Gastroesophageal sphincter (tissue), 4 donors: ENCODE data around the gene SPG21. TPM values are rescaled to one million over a fixed set of nuclear protein-coding genes. Genes with fewer than 3 reads are reported as not detected.

Source experiments
- ATAC-seq: fragments of 150-250 bp; one replicate; pipeline ENCODE4 v1.9.1; 2016; ENCODE audit warnings: mild to moderate bottlenecking, moderate library complexity
- H3K27ac ChIP-seq, 4 donors: fragments of 200-600 bp; sonication (generic) in 3 of 4; 1 replicate in 3 of 4; 2 replicates in 1 of 4; pipeline ENCODE4 v1.5.1; 2016 to 2019
- H3K27me3 ChIP-seq: fragments of 200-600 bp; sonication (generic); one replicate; pipeline ENCODE4 v1.5.1; 2019
- H3K36me3 ChIP-seq, 2 donors: fragments of 200-600 bp; sonication (generic); one replicate each; pipeline ENCODE4 v1.5.1; 2019; ENCODE audit warnings: control low read depth in 1 of 2
- H3K4me1 ChIP-seq, 3 donors: fragments of 200-600 bp; sonication (generic); 1 replicate in 2 of 3; 2 replicates in 1 of 3; pipeline ENCODE4 v1.5.1; 2016 to 2019; ENCODE audit warnings: control low read depth in 2 of 3
- H3K4me3 ChIP-seq, 2 donors: fragments of 200-600 bp; sonication (generic); one replicate each; pipeline ENCODE4 v1.5.1; 2019; ENCODE audit warnings: mild to moderate bottlenecking in 1 of 2, moderate library complexity in 1 of 2
- H3K9me3 ChIP-seq, 3 donors: fragments of 200-600 bp; sonication (generic); one replicate each; pipeline ENCODE4 v1.5.1; 2017 to 2019; ENCODE audit warnings: control low read depth in 2 of 3
- CTCF ChIP-seq, 4 experiments: fragments of 200-600 bp in 2 of 4; fragments of 450-650 bp in 2 of 4; sonication (generic) in 1 of 4; IDR thresholded peaks; one replicate each; pipeline ENCODE4 v1.5.1; 2017 to 2019; ENCODE audit warnings: antibody characterized with exemption in 4 of 4, mild to moderate bottlenecking in 2 of 4, moderate library complexity in 2 of 4
- EP300 ChIP-seq: sonication (generic); formaldehyde crosslinking; IDR thresholded peaks from one replicate; pipeline ENCODE4 v1.6.1; 2017; ENCODE audit warnings: antibody characterized with exemption, mild to moderate bottlenecking
- POLR2A ChIP-seq, 2 donors: fragments of 450-650 bp; IDR thresholded peaks; one replicate each; pipeline ENCODE4 v1.6.1; 2017; ENCODE audit warnings: antibody characterized with exemption in 2 of 2, mild to moderate bottlenecking in 2 of 2, moderate library complexity in 1 of 2
- POLR2AphosphoS5 ChIP-seq: sonication (generic); formaldehyde crosslinking; IDR thresholded peaks from one replicate; pipeline ENCODE4 v1.6.1; 2017; ENCODE audit warnings: antibody characterized with exemption
- WGBS, 2 donors: methylation state at CpG; one replicate each; pipeline ENCODE4 v1.1.5; 2018; ENCODE audit warnings: low coverage in 1 of 2; 5-methylcytosine and 5-hydroxymethylcytosine counted together
- total RNA-seq, 4 donors: library from RNA; depleted of rRNA; stranded (reverse); fragments of >200 nt; gene quantifications; one replicate each; pipeline ENCODE4 v1.1.0, GENCODE V29; 2016

The SPG21 gene
- total RNA-seq, 4 donors from 2014 or later, result 79.1 to 94.9 (median 86.9) TPM

GRCh38 chr15:64925335-64926330, 64.1 kb downstream of the SPG21 start:
- no peak for TF ChIP-seq CTCF (IDR thresholded peaks at IDR 0.05)
- TF ChIP-seq EP300, result no peak
- TF ChIP-seq POLR2AphosphoS5, result no peak
- TF ChIP-seq POLR2A (IDR thresholded peaks at IDR 0.05), result no peak
- ATAC-seq, result no peak
- H3K4me1 ChIP-seq, result peaks cover 0 to 12% (median 3%) of the 10 kb centered on the region in 3 donors
- WGBS, 2 donors, result 80 to 98% methylated on average over 1 to 5 of the region's 13 CpGs
- no peak overlapping the region for H3K4me3 ChIP-seq
- H3K9me3 ChIP-seq, result no peaks in the 10 kb centered on the region
- H3K27ac ChIP-seq, result no peak overlapping the region
- peaks cover 0 to 33% of the 10 kb centered on the region in 2 donors for H3K36me3 ChIP-seq
- no peaks in the 10 kb centered on the region for H3K27me3 ChIP-seq

GRCh38 chr15:64923546-64923945, 66.2 kb downstream of the SPG21 start:
- no peaks in the 10 kb centered on the region for H3K9me3 ChIP-seq
- H3K27ac ChIP-seq, result no peak overlapping the region
- TF ChIP-seq POLR2A (IDR thresholded peaks at IDR 0.05), result no peak
- TF ChIP-seq CTCF (IDR thresholded peaks at IDR 0.05), result no peak
- no peak for TF ChIP-seq POLR2AphosphoS5
- no peak for TF ChIP-seq EP300
- H3K27me3 ChIP-seq, result no peaks in the 10 kb centered on the region
- WGBS, 2 donors, result 85 to 86% methylated on average over 2 of the region's 2 CpGs
- no peak overlapping the region for H3K4me3 ChIP-seq
- H3K4me1 ChIP-seq, result peaks cover 0 to 12% (median 3%) of the 10 kb centered on the region in 3 donors
- H3K36me3 ChIP-seq, result peaks cover 0 to 19% of the 10 kb centered on the region in 2 donors
- no peak for ATAC-seq

GRCh38 chr15:64921711-64922110, 68.0 kb downstream of the SPG21 start:
- 50 to 60% methylated on average over 1 of the region's 6 CpGs for WGBS, 2 donors
- TF ChIP-seq EP300, result no peak
- no peak for ATAC-seq

GRCh38 chr15:64919721-64920120, 70.0 kb downstream of the SPG21 start:
- no peak for ATAC-seq
- Histone ChIP-seq H3K27ac (no peak overlapping the region), H3K36me3 (no peaks in the 10 kb centered on the region), H3K4me1 (peaks cover 0 to 12% (median 3%) of the 10 kb centered on the region in 3 donors), H3K9me3 (no peaks in the 10 kb centered on the region), H3K27me3 (no peaks in the 10 kb centered on the region), H3K4me3 (no peak overlapping the region)
- no peak for TF ChIP-seq POLR2AphosphoS5
- no peak for TF ChIP-seq EP300
- no peak for TF ChIP-seq CTCF (IDR thresholded peaks at IDR 0.05)
- 80 to 100% methylated on average over 2 to 3 of the region's 4 CpGs for WGBS, 2 donors

More at GRCh38 chr15:64921711-64922110, 68.0 kb downstream of the SPG21 start:
- Histone ChIP-seq H3K4me1 (peaks cover 0 to 12% (median 3%) of the 10 kb centered on the region in 3 donors), H3K4me3 (no peak overlapping the region), H3K27me3 (no peaks in the 10 kb centered on the region), H3K9me3 (no peaks in the 10 kb centered on the region), H3K27ac (peak overlapping the region in 3 of 4 donors; percentile 21 to 51 (median 35)), H3K36me3 (peaks cover 0 to 11% of the 10 kb centered on the region in 2 donors)

GRCh38 chr15:64917211-64917610, 72.5 kb downstream of the SPG21 start:
- Histone ChIP-seq H3K36me3 (no peaks in the 10 kb centered on the region), H3K4me1 (peaks cover 0 to 20% (median 5%) of the 10 kb centered on the region in 3 donors), H3K9me3 (no peaks in the 10 kb centered on the region), H3K27me3 (no peaks in the 10 kb centered on the region), H3K27ac (no peak overlapping the region), H3K4me3 (no peak overlapping the region)
- WGBS, 2 donors, result no CpG with 5 or more reads among the region's 9 CpGs
- no peak for ATAC-seq
- no peak for TF ChIP-seq EP300
- no peak for TF ChIP-seq POLR2AphosphoS5
